ENCODE results near the gene ZNF490. TPM values are rescaled to one million over a fixed set of nuclear protein-coding genes. Genes with fewer than 3 reads are reported as not detected.
"Not testable (repeated sequence)": the region's sequence is repeated elsewhere in the genome, so short reads cannot be mapped to it uniquely, and the experiment has no call there.

Gene ZNF490
- total RNA-seq, 1 experiment from 2014 or later: 4.7 TPM

- DNase-seq (ENCODE audit: low spot score): not testable (repeated sequence)
Observed at GRCh38 chr19:12621253-12622024, 10.8 kb upstream of the ZNF490 start.

- DNase-seq (ENCODE audit: low spot score): no peak
Observed at GRCh38 chr19:12617646-12618045, 7.0 kb upstream of the ZNF490 start.

- DNase-seq (ENCODE audit: low spot score): peak; percentile 79
Observed at GRCh38 chr19:12611361-12611699, 717 bp upstream of the ZNF490 start.

- no peak for DNase-seq (ENCODE audit: low spot score)
Observed at GRCh38 chr19:12607631-12608030, 3.0 kb downstream of the ZNF490 start.

- DNase-seq (ENCODE audit: low spot score): no peak
Observed at GRCh38 chr19:12606796-12607195, 3.8 kb downstream of the ZNF490 start.

- DNase-seq (ENCODE audit: low spot score): peak; percentile 78
Observed at GRCh38 chr19:12603714-12604113, 6.9 kb downstream of the ZNF490 start.

GRCh38 chr19:12597594-12597993 lies 13.0 kb downstream of the ZNF490 start:
- no peak for DNase-seq (ENCODE audit: low spot score)

GRCh38 chr19:12596927-12597548 lies 13.6 kb downstream of the ZNF490 start:
- no peak for DNase-seq (ENCODE audit: low spot score)

GRCh38 chr19:12596485-12596884 lies 14.1 kb downstream of the ZNF490 start:
- DNase-seq (ENCODE audit: low spot score): no peak

- no peak for DNase-seq (ENCODE audit: low spot score)
Observed at GRCh38 chr19:12581100-12581499, 29.5 kb downstream of the ZNF490 start.

- peak; percentile 91 for DNase-seq (ENCODE audit: low spot score)
Observed at GRCh38 chr19:12580180-12580694, 30.4 kb downstream of the ZNF490 start.

- DNase-seq (ENCODE audit: low spot score): no peak
Observed at GRCh38 chr19:12578641-12579040, 32.0 kb downstream of the ZNF490 start.

- DNase-seq (ENCODE audit: low spot score): no peak
Observed at GRCh38 chr19:12574036-12574435, 36.6 kb downstream of the ZNF490 start.

- DNase-seq (ENCODE audit: low spot score): no peak
Observed at GRCh38 chr19:12567951-12568350, 42.7 kb downstream of the ZNF490 start.

GRCh38 chr19:12566380-12566779 lies 44.2 kb downstream of the ZNF490 start:
- DNase-seq (ENCODE audit: low spot score): not testable (repeated sequence)

- DNase-seq (ENCODE audit: low spot score): peak; percentile 83
Observed at GRCh38 chr19:12564016-12564664, 46.5 kb downstream of the ZNF490 start.

GRCh38 chr19:12555456-12555930 lies 55.1 kb downstream of the ZNF490 start:
- no peak for DNase-seq (ENCODE audit: low spot score)

- peak; percentile 99 for DNase-seq (ENCODE audit: low spot score)
Observed at GRCh38 chr19:12551060-12551832, 59.4 kb downstream of the ZNF490 start, which contains the start of gene ZNF564. ZNF564 (minus strand) TSS chr19:12551482; CDS start chr19:12551332, 150 bp downstream.

- DNase-seq (ENCODE audit: low spot score): no peak
Observed at GRCh38 chr19:12546903-12547302, 63.7 kb downstream of the ZNF490 start.

GRCh38 chr19:12546068-12546467 lies 64.5 kb downstream of the ZNF490 start:
- DNase-seq (ENCODE audit: low spot score): no peak

- no peak for DNase-seq (ENCODE audit: low spot score)
Observed at GRCh38 chr19:12545267-12545666, 65.3 kb downstream of the ZNF490 start.
